Measurements from ENCODE around the gene PLD1.

- TF ChIP-seq CTCF (IDR thresholded peaks at IDR 0.05; ENCODE audit: low read depth, low read length) (no peak), POLR2A (IDR thresholded peaks at IDR 0.05; ENCODE audit: extremely low read depth, insufficient read length) (no peak), MAX (IDR thresholded peaks at IDR 0.05; ENCODE audit: low read depth, low read length) (no peak), MYC (IDR thresholded peaks at IDR 0.05; ENCODE audit: low read depth, low read length) (no peak)
Observed at GRCh38 chr3:171654326-171654725, 156.0 kb downstream of the PLD1 start.

Measured in NB4 (cell line).